Measurements from ENCODE around the gene RARS2. TPM values are rescaled to one million over a fixed set of nuclear protein-coding genes. Genes with fewer than 3 reads are reported as not detected.

Gene RARS2
- total RNA-seq: 49.9 and 50.7 TPM in 2 replicates

GRCh38 chr6:87589693-87590416, at the start of gene RARS2, which contains the start of gene ORC3:
TSS of gene RARS2 (minus strand) at chr6:87589987. CDS start at chr6:87589957, 30 bp downstream.
TSS of gene ORC3 (plus strand) at chr6:87590135. CDS start at chr6:87590169, 34 bp downstream.
- Histone ChIP-seq H3K9me3 (ENCODE audit: low read depth, low read length) (no peaks in the 10 kb centered on the region), H3K4me2 (ENCODE audit: insufficient read depth, low read length) (peak within 1 kb of the TSS; percentile 85), H2AFZ (ENCODE audit: low read length) (peak within 1 kb of the TSS; percentile 98), H3K36me3 (ENCODE audit: insufficient read depth, low read length) (peaks cover under 1% of the 10 kb centered on the region), H3K79me2 (ENCODE audit: insufficient read depth, low read length) (peaks cover 80% of the 10 kb centered on the region), H3K4me1 (ENCODE audit: insufficient read depth, low read length) (peaks cover 19% of the 10 kb centered on the region), H3K4me3 (ENCODE audit: insufficient read depth, low read length) (peak within 1 kb of the TSS; percentile 79), H4K20me1 (ENCODE audit: insufficient read depth, low read length) (peaks cover 30% of the 10 kb centered on the region), H3K27me3 (ENCODE audit: insufficient read depth, low read length) (no peaks in the 10 kb centered on the region), H3K27ac (ENCODE audit: low read depth, low read length) (peak within 1 kb of the TSS; percentile 95)
- TF ChIP-seq CTCF (IDR thresholded peaks at IDR 0.05; ENCODE audit: extremely low read depth, low read depth, low read length): no peak
- DNase-seq (ENCODE audit: insufficient read length, low spot score, missing footprints): peak; percentile 98

GRCh38 chr6:87639373-87639772, 49.6 kb upstream of the RARS2 start:
- Histone ChIP-seq H2AFZ (ENCODE audit: low read length) (no peak overlapping the region), H3K9me3 (ENCODE audit: low read depth, low read length) (no peaks in the 10 kb centered on the region), H3K27me3 (ENCODE audit: insufficient read depth, low read length) (no peaks in the 10 kb centered on the region), H3K27ac (ENCODE audit: low read depth, low read length) (no peak overlapping the region), H3K4me1 (ENCODE audit: insufficient read depth, low read length) (no peaks in the 10 kb centered on the region), H3K36me3 (ENCODE audit: insufficient read depth, low read length) (peaks cover 14% of the 10 kb centered on the region), H3K4me3 (ENCODE audit: insufficient read depth, low read length) (no peak overlapping the region), H4K20me1 (ENCODE audit: insufficient read depth, low read length) (no peaks in the 10 kb centered on the region), H3K79me2 (ENCODE audit: insufficient read depth, low read length) (no peaks in the 10 kb centered on the region), H3K4me2 (ENCODE audit: insufficient read depth, low read length) (no peak overlapping the region)
- no peak for TF ChIP-seq CTCF (IDR thresholded peaks at IDR 0.05; ENCODE audit: extremely low read depth, low read depth, low read length)
- no peak for DNase-seq (ENCODE audit: insufficient read length, low spot score, missing footprints)

- no peak overlapping the region for H3K4me3 ChIP-seq (ENCODE audit: insufficient read depth, low read length)
- DNase-seq (ENCODE audit: insufficient read length, low spot score, missing footprints): no peak
- peaks cover 14% of the 10 kb centered on the region for H3K36me3 ChIP-seq (ENCODE audit: insufficient read depth, low read length)
- no peaks in the 10 kb centered on the region for H3K4me1 ChIP-seq (ENCODE audit: insufficient read depth, low read length)
- no peaks in the 10 kb centered on the region for H3K79me2 ChIP-seq (ENCODE audit: insufficient read depth, low read length)
- no peak for TF ChIP-seq CTCF (IDR thresholded peaks at IDR 0.05; ENCODE audit: extremely low read depth, low read depth, low read length)
- H3K9me3 ChIP-seq (ENCODE audit: low read depth, low read length): no peaks in the 10 kb centered on the region
- no peak overlapping the region for H3K27ac ChIP-seq (ENCODE audit: low read depth, low read length)
- H4K20me1 ChIP-seq (ENCODE audit: insufficient read depth, low read length): no peaks in the 10 kb centered on the region
- H2AFZ ChIP-seq (ENCODE audit: low read length): no peak overlapping the region
- no peaks in the 10 kb centered on the region for H3K27me3 ChIP-seq (ENCODE audit: insufficient read depth, low read length)
- no peak overlapping the region for H3K4me2 ChIP-seq (ENCODE audit: insufficient read depth, low read length)
Measured at GRCh38 chr6:87637106-87637505, 47.3 kb upstream of the RARS2 start.

GRCh38 chr6:87636315-87636714, 46.5 kb upstream of the RARS2 start:
- H3K79me2 ChIP-seq (ENCODE audit: insufficient read depth, low read length): no peaks in the 10 kb centered on the region
- H3K36me3 ChIP-seq (ENCODE audit: insufficient read depth, low read length): peaks cover 14% of the 10 kb centered on the region
- H2AFZ ChIP-seq (ENCODE audit: low read length): no peak overlapping the region
- H4K20me1 ChIP-seq (ENCODE audit: insufficient read depth, low read length): no peaks in the 10 kb centered on the region
- H3K4me1 ChIP-seq (ENCODE audit: insufficient read depth, low read length): no peaks in the 10 kb centered on the region
- H3K27me3 ChIP-seq (ENCODE audit: insufficient read depth, low read length): no peaks in the 10 kb centered on the region
- no peak overlapping the region for H3K4me3 ChIP-seq (ENCODE audit: insufficient read depth, low read length)
- no peak for DNase-seq (ENCODE audit: insufficient read length, low spot score, missing footprints)
- no peak overlapping the region for H3K4me2 ChIP-seq (ENCODE audit: insufficient read depth, low read length)
- H3K27ac ChIP-seq (ENCODE audit: low read depth, low read length): no peak overlapping the region
- no peak for TF ChIP-seq CTCF (IDR thresholded peaks at IDR 0.05; ENCODE audit: extremely low read depth, low read depth, low read length)
- no peaks in the 10 kb centered on the region for H3K9me3 ChIP-seq (ENCODE audit: low read depth, low read length)
